GM18867 (cell line): ENCODE data around the gene MTCL3.

Experiments
- ATAC-seq: cut with Tn5 transposase; IDR thresholded peaks from one replicate; pipeline ENCODE4 v1.9.1; 2021; ENCODE audit warnings: mild to moderate bottlenecking, moderate library complexity; ENCODE audit not compliant: unreplicated experiment

MTCL3 gene

GRCh38 chr6:127471379-127472255, 47.5 kb downstream of the MTCL3 start:
- peak; percentile 64 for ATAC-seq

DNA sequence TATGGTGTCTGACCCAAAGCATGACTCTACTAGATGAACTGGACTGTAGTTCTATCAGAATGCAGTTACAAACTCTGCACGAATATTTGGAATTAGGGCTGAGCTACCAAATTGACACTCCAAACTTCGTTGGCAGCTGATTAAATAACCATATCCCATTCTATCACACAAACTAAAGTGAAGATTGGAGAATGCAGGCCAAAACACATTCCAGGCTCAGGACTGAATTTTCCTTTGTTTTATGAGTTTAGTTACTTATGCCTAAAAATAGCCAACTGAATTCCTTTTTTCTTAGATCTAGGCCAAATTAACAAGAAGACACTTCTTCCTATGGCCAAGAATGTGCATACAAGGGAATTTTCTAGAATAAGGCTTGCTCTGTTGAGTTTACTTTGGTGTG, 50.2 kb downstream of the MTCL3 start:
- ATAC-seq = no peak

GRCh38 chr6:127466416-127466815, 52.7 kb downstream of the MTCL3 start:
- no peak for ATAC-seq

GRCh38 chr6:127464881-127465459, 54.2 kb downstream of the MTCL3 start:
- ATAC-seq = peak; percentile 89

DNA sequence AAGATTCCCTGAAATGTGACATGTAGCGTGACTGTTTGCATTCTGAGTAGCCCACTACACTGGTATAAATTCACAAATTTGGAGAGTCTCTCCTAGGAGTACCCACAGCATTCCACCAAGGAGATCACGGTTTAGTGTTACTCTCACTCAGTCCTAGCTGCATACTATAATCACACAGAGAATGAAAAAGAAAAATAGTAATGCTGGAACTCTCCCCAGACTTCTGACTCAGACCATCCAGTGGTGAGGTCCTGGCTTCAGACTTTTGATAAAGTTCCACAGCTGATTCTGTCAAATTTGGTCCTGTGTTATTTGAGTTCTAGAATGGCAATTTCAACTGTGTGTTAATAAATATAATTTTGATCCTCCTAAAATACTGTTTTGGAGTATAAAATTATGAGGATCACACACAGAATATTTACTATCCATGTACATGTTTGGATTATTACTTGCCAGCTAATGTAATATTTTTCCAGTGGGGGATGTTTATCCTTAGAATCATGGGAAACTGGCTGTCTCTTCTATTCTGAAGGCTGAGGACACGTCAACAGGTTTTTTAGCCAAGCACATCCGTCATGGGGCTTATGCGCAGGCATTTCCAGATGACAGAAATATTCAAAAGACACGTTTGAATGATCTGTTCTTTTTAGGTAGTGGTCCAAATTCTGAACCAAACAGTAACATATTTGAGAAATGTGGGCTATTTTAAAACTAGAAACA, 54.8 kb downstream of the MTCL3 start:
- ATAC-seq = no peak

GRCh38 chr6:127463056-127463455, 56.1 kb downstream of the MTCL3 start:
- no peak for ATAC-seq

DNA sequence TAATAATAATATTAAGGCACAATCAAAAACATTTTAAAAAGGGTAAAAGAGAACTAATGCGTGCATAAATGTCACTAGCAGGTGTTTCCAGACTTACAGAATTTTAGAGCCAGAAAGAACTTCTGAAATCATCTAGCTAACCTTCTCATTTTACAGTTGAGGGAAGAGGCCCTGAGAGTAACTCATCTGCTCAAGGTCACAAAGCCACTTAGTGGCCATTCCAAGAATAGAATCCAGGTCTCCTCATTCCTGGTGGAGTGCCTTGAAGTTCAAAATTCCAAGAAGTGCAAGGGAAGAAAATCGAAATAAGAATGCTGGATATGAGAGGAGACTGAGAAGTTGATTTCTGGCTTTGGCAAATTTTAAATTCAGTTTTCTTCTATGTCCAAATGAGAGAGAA, 56.8 kb downstream of the MTCL3 start:
- no peak for ATAC-seq

- ATAC-seq = no peak
Observed at GRCh38 chr6:127460465-127460864, 58.7 kb downstream of the MTCL3 start.

DNA sequence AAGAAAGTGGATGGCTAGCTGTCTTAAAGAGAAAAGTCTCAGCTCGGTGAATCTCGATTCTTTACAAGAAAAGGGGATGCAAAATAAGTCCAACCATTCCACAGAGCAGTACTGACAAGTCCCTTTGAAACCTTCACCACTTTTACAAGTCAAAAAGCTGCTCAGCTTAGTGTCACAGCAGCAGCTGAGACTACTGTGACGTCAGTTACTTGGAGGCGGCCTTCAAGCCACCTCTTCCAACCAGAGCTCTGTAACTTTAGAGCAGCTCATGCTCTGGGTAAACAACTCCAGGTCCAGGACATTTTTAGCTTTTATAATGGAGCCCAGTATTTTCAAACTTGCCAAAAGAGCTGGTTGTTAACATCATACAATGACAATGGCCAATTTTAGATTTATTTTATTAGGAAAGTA, 59.9 kb downstream of the MTCL3 start, which contains the start of gene KIAA0408:
TSS of gene KIAA0408 (minus strand) at position 159 of the 411 bp plus-strand sequence. CDS start 5,408 bp downstream, outside the sequence.
- ATAC-seq = peak; percentile 46

DNA sequence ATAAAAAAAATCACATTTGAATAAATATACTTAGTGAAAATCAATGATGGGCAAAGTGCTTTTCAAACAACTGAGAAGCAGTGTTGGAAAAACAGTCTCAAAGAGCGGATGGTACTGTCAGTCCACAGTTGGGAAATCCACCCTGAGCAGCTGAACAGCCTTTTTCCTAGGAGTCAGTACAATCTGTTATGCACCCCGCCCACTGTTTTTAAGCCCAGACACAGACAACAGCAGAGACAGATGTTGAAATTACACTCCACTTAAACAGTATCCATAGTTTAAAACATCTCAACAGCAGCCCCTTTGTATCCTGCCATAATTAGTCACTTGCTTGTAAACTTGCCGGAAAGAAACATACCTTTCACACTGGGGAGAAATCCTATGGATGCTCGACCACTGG, 60.3 kb downstream of the MTCL3 start:
- no peak for ATAC-seq

- no peak for ATAC-seq
Observed at GRCh38 chr6:127458222-127458621, 60.9 kb downstream of the MTCL3 start.

GRCh38 chr6:127457456-127458064, 61.6 kb downstream of the MTCL3 start:
- ATAC-seq = no peak

GRCh38 chr6:127456465-127456864, 62.7 kb downstream of the MTCL3 start:
- no peak for ATAC-seq

- no peak for ATAC-seq
Observed at GRCh38 chr6:127453845-127454619, 65.1 kb downstream of the MTCL3 start.

GRCh38 chr6:127452803-127453202, 66.3 kb downstream of the MTCL3 start:
- ATAC-seq = no peak

DNA sequence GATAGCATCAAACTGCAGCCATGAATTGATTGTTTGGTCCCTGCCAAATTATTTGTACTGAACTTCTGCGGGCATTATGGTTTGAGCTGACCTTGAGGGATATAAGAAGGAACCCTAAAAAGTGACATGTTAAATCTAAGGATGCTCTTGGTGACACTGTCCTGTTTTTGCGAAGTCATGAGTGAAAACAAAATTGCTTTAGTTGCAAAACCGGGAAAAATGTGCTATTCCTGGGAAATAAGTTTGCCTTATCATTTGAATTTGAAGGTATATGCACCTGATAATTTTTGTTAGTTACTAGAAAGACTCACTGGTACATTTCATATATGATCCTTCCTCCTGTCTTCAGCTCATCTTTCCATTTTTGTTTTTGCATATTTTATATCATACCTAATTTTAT, 67.7 kb downstream of the MTCL3 start:
- no peak for ATAC-seq

DNA sequence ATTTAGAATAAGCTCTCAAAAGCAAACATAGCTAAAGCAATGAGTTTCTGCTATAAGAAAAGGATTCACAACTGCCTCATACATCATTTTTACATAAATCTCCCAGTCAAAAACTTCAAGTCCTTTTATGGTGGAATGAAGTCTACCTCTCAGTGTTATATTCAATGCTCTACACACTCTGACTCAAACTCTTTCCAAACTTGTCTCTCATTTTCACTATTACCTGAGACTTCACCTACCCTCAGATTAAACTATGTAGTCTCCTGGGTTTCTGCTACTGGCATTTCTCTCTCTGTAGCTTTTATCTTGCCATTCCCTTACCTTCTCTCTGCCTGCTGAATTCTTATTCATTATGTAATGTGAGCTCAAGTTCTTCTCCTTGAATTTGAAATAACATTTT, 71.4 kb downstream of the MTCL3 start:
- no peak for ATAC-seq

GRCh38 chr6:127446356-127446755, 72.8 kb downstream of the MTCL3 start:
- no peak for ATAC-seq

- no peak for ATAC-seq
Observed at GRCh38 chr6:127441881-127442280, 77.3 kb downstream of the MTCL3 start.

GRCh38 chr6:127439718-127440117, 79.4 kb downstream of the MTCL3 start:
- no peak for ATAC-seq
